Neural cell (in vitro differentiated cells): ENCODE measurements around the gene ARSI.

Experiments
- POLR2AphosphoS5 ChIP-seq: IDR thresholded peaks from 2 replicates; pipeline ENCODE4 v1.6.1; 2012
- RAD21 ChIP-seq: fragments of 450-650 bp; conservative IDR thresholded peaks from 2 replicates; pipeline ENCODE4 v1.6.1; 2014; ENCODE audit warnings: antibody characterized with exemption, mild to moderate bottlenecking, moderate library complexity
- TF ChIP-seq, protein P1 (sequence below): fragments of 450-650 bp; IDR thresholded peaks from 2 replicates; pipeline ENCODE4 v1.5.1; 2014; ENCODE audit warnings: antibody characterized with exemption, mild to moderate bottlenecking, moderate library complexity; ENCODE audit not compliant: poor library complexity, severe bottlenecking
- TF ChIP-seq, protein P2 (sequence below): IDR thresholded peaks from 2 replicates; pipeline ENCODE4 v1.6.1; 2012; ENCODE audit warnings: borderline replicate concordance

DNA sequence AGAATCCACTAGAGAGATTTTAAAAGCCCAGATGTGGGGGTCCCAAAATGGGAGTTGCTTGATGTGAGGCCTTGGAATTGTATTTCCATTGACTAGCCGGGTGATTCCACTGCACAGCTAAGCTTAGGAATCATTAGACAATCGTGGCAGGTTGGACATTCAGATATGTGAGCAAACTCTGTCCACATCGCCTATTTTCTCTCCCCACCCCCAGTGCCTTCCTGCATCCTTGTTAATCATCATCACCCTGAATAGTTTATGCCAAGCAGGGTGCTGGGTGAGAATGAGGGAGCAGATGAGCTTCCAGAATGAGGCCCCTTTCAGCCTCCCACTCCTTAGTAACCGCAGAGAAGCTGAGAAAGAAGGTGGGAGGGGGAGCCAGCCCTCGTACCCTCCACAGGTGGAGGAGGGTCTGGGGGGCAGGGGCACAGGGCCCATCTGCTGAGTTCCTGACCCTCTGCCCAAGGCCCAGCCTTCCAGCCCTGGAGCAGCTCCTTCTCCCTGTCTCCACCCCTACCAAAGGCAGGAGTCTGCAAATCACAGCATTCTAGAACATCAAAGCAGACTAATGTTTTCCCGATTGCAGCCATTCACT, 47.1 kb upstream of the ARSI start:
- TF ChIP-seq, protein P1, sequence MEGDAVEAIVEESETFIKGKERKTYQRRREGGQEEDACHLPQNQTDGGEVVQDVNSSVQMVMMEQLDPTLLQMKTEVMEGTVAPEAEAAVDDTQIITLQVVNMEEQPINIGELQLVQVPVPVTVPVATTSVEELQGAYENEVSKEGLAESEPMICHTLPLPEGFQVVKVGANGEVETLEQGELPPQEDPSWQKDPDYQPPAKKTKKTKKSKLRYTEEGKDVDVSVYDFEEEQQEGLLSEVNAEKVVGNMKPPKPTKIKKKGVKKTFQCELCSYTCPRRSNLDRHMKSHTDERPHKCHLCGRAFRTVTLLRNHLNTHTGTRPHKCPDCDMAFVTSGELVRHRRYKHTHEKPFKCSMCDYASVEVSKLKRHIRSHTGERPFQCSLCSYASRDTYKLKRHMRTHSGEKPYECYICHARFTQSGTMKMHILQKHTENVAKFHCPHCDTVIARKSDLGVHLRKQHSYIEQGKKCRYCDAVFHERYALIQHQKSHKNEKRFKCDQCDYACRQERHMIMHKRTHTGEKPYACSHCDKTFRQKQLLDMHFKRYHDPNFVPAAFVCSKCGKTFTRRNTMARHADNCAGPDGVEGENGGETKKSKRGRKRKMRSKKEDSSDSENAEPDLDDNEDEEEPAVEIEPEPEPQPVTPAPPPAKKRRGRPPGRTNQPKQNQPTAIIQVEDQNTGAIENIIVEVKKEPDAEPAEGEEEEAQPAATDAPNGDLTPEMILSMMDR = no peak
- TF ChIP-seq POLR2AphosphoS5 (no peak), RAD21 (no peak)
- TF ChIP-seq, protein P2, sequence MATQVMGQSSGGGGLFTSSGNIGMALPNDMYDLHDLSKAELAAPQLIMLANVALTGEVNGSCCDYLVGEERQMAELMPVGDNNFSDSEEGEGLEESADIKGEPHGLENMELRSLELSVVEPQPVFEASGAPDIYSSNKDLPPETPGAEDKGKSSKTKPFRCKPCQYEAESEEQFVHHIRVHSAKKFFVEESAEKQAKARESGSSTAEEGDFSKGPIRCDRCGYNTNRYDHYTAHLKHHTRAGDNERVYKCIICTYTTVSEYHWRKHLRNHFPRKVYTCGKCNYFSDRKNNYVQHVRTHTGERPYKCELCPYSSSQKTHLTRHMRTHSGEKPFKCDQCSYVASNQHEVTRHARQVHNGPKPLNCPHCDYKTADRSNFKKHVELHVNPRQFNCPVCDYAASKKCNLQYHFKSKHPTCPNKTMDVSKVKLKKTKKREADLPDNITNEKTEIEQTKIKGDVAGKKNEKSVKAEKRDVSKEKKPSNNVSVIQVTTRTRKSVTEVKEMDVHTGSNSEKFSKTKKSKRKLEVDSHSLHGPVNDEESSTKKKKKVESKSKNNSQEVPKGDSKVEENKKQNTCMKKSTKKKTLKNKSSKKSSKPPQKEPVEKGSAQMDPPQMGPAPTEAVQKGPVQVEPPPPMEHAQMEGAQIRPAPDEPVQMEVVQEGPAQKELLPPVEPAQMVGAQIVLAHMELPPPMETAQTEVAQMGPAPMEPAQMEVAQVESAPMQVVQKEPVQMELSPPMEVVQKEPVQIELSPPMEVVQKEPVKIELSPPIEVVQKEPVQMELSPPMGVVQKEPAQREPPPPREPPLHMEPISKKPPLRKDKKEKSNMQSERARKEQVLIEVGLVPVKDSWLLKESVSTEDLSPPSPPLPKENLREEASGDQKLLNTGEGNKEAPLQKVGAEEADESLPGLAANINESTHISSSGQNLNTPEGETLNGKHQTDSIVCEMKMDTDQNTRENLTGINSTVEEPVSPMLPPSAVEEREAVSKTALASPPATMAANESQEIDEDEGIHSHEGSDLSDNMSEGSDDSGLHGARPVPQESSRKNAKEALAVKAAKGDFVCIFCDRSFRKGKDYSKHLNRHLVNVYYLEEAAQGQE = no peak
